ENCODE measurements around the gene PIK3C2B.

- TF ChIP-seq CTCF (IDR thresholded peaks at IDR 0.05; ENCODE audit: poor library complexity, severe bottlenecking) (no peak), RAD21 (conservative IDR thresholded peaks at IDR 0.05) (no peak), TAF1 (IDR thresholded peaks at IDR 0.05; ENCODE audit: low read depth) (no peak), REST (IDR thresholded peaks at IDR 0.05; ENCODE audit: borderline replicate concordance) (no peak), POLR2AphosphoS5 (IDR thresholded peaks at IDR 0.05) (no peak), EP300 (conservative IDR thresholded peaks at IDR 0.05; ENCODE audit: poor library complexity, severe bottlenecking) (no peak), EZH2 (IDR thresholded peaks at IDR 0.05; ENCODE audit: borderline replicate concordance, insufficient read depth, low read length, poor library complexity, severe bottlenecking) (no peak), SMC3 (conservative IDR thresholded peaks at IDR 0.05; ENCODE audit: poor library complexity) (no peak)
Observed at GRCh38 chr1:204475656-204476432, 18.8 kb downstream of the PIK3C2B start.

All from neural cell (in vitro differentiated cells).